Left lung (tissue), 10 donors: ENCODE results near the gene CDK7. TPM values are rescaled to one million over a fixed set of nuclear protein-coding genes. Genes with fewer than 3 reads are reported as not detected.

Experiments
- ATAC-seq: fragments of 200-7000 bp; cut with Tn5 transposase; one replicate; pipeline ENCODE4 v1.9.1; 2020; ENCODE audit warnings: moderate library complexity
- DNase-seq, 4 donors: peaks; one replicate each; pipeline ENCODE4 v3.0.0-alpha.2; 2013 to 2020
- H3K27ac ChIP-seq, 2 donors: fragments of 200-600 bp; sonication (generic) in 1 of 2; one replicate each; pipeline versions ENCODE4 v1.5.0 to v1.8.0; 2020 to 2021
- H3K27me3 ChIP-seq, 2 donors: fragments of 200-600 bp; sonication (generic) in 1 of 2; one replicate each; pipeline versions ENCODE4 v1.5.0 to v1.8.0; 2020 to 2021
- H3K36me3 ChIP-seq, 2 donors: fragments of 200-600 bp; sonication (generic) in 1 of 2; one replicate each; pipeline versions ENCODE4 v1.5.0 to v1.8.0; 2020 to 2021
- H3K4me1 ChIP-seq, 2 donors: fragments of 200-600 bp; one replicate each; pipeline ENCODE4 v1.8.0; 2021
- H3K4me3 ChIP-seq, 2 donors: fragments of 200-600 bp; sonication (generic) in 1 of 2; one replicate each; pipeline versions ENCODE4 v1.5.0 to v1.8.0; 2020 to 2021; ENCODE audit warnings: mild to moderate bottlenecking in 1 of 2
- H3K9me3 ChIP-seq, 2 donors: fragments of 200-600 bp; sonication (generic) in 1 of 2; one replicate each; pipeline versions ENCODE4 v1.5.0 to v1.8.0; 2020 to 2021
- intact Hi-C, 2 donors: fragments of 100-400 bp; cut with DNase I; formaldehyde crosslinking; loops; one replicate each; pipeline versions ENCODE4 v1.11.2 to v1.14.2; 2022
- polyA plus RNA-seq, 6 donors: library from polyadenylated mRNA; unstranded; fragments of 120-200 nt; gene quantifications; one replicate each; pipeline ENCODE4 v1.2.1, GENCODE V29; 2013; ENCODE audit not compliant: insufficient read length in 6 of 6
- total RNA-seq, 2 donors: library from RNA; stranded (reverse); fragmentation: NEBNext Ultra II Directional; extraction: Animal tissue kit (Norgen Biotek cat#: 25700); gene quantifications; one replicate each; pipeline ENCODE4 v1.2.1, GENCODE V29; 2021
- TF ChIP-seq, protein P1 (sequence below), 2 donors: fragments of 200-600 bp; sonication (generic) in 1 of 2; IDR thresholded peaks; one replicate each; pipeline versions ENCODE4 v1.5.0 to v1.8.0; 2021; ENCODE audit warnings: antibody characterized with exemption in 2 of 2
- donor health status: DM: no; HTN: yes; CAD: no.
- donor health status: DM: no; HTN: no; CAD: no.

CDK7 gene
- total and polyA plus RNA-seq, 8 donors: 15.9 to 38.0 (median 32.2) TPM

DNA sequence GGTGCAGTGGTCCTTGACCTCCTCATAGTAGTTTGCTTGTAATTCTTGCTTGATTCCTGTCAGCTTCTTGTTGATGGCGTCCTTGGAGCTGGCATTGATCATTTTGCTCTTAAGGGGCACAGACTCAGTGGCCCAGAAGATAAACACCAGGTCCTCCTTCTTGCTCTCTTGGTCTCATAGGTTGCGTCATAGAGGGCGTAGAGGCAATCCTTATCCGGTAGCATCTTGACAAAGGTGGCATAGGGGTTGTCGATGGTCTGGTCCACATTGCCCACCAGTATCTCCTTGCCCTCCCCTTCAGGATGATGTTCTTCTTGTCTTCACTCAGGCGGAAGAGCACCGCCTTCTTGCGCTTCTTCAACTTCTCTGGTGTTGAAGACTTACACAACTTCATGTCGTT, 78.7 kb downstream of the CDK7 start:
- TF ChIP-seq, protein P1, sequence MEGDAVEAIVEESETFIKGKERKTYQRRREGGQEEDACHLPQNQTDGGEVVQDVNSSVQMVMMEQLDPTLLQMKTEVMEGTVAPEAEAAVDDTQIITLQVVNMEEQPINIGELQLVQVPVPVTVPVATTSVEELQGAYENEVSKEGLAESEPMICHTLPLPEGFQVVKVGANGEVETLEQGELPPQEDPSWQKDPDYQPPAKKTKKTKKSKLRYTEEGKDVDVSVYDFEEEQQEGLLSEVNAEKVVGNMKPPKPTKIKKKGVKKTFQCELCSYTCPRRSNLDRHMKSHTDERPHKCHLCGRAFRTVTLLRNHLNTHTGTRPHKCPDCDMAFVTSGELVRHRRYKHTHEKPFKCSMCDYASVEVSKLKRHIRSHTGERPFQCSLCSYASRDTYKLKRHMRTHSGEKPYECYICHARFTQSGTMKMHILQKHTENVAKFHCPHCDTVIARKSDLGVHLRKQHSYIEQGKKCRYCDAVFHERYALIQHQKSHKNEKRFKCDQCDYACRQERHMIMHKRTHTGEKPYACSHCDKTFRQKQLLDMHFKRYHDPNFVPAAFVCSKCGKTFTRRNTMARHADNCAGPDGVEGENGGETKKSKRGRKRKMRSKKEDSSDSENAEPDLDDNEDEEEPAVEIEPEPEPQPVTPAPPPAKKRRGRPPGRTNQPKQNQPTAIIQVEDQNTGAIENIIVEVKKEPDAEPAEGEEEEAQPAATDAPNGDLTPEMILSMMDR (IDR thresholded peaks at IDR 0.05): no peak
- Histone ChIP-seq H3K4me3 (no peak overlapping the region), H3K36me3 (peaks cover 0 to 38% of the 10 kb centered on the region in 2 donors), H3K9me3 (no peaks in the 10 kb centered on the region), H3K4me1 (no peaks in the 10 kb centered on the region), H3K27me3 (no peaks in the 10 kb centered on the region), H3K27ac (no peak overlapping the region)
- DNase-seq (no peak), ATAC-seq (no peak)
- intact Hi-C loops: no loop called here

DNA sequence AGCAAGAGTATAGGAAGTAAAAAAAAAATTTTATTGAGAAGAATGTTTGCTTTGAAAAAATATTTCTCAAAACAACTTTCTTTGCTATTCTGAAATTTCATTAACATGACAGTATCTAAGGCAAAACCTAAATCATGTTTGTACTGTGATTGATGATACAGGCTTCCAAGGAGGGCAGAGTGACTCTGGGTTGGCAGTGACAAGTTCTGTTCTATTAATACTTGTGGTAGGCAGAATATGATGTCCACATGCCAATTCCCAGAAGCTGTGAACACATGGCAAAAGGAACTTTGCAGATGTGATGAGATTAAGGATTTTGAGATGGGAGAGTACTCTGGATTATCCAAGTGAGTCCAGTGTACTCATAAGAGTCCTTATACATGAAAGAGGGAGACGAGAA, 81.3 kb downstream of the CDK7 start:
- no peak for ATAC-seq
- Histone ChIP-seq H3K4me3 (no peak overlapping the region), H3K27ac (no peak overlapping the region), H3K36me3 (peaks cover 0 to 26% of the 10 kb centered on the region in 2 donors), H3K27me3 (no peaks in the 10 kb centered on the region), H3K4me1 (no peaks in the 10 kb centered on the region), H3K9me3 (no peaks in the 10 kb centered on the region)
- TF ChIP-seq, protein P1 (IDR thresholded peaks at IDR 0.05): no peak
- no peak for DNase-seq
- intact Hi-C loops: no loop called here

DNA sequence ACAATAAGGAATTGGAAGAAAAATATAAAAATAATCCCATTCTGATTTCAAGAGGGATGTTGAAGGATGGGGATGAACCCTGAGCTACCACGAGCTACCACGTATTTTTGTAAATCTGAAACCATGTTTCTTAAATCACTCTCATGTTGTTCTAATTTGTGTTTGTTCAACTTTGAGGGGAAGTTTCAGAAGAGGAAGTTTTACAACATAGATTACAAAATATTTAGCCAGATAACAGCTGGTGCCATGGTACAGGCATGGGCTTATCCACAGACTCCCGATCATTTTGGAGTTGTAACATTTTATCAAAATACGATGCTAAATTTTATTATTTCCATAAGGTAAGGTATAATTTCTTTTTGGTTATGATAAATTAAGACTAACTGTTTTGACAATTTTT, 82.7 kb downstream of the CDK7 start:
- Histone ChIP-seq H3K4me3 (peak overlapping the region in 1 of 2 donors; percentile 6), H3K9me3 (no peaks in the 10 kb centered on the region), H3K27ac (peak overlapping the region in 1 of 2 donors; percentile 88), H3K4me1 (no peaks in the 10 kb centered on the region), H3K27me3 (no peaks in the 10 kb centered on the region), H3K36me3 (peaks cover 0 to 23% of the 10 kb centered on the region in 2 donors)
- no peak for DNase-seq
- ATAC-seq: no peak
- intact Hi-C loops: no loop called here
- TF ChIP-seq, protein P1 (IDR thresholded peaks at IDR 0.05): no peak

DNA sequence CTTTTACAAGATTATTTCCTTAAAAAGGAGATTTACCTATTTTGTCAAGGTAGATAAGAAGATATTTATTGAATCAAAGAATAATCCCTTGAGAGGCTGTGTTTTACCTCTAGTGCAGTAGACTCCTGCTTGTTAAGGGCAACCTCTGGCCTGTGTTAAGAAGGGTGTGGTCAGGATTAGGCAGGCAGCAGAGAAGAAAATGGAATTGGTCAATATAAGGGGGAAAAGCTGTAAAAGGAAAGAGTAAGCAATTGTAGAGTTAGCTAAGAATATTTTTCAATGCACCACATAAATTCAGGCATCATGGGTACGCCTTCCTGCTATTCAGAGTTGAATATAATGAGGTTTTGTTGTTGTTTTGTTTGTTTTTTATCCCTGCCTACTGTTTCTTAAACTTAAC, 91.7 kb downstream of the CDK7 start:
- Histone ChIP-seq H3K9me3 (no peaks in the 10 kb centered on the region), H3K4me1 (peaks cover 0 to 4% of the 10 kb centered on the region in 2 donors), H3K4me3 (no peak overlapping the region), H3K36me3 (no peaks in the 10 kb centered on the region), H3K27ac (no peak overlapping the region), H3K27me3 (no peaks in the 10 kb centered on the region)
- intact Hi-C loops: no loop called here
- ATAC-seq: no peak
- no peak for DNase-seq
- TF ChIP-seq, protein P1 (IDR thresholded peaks at IDR 0.05): no peak

Other genes starting within 250 kb of the CDK7 start
- 10 to 100 TPM; 56.0 to 75.9 TPM for gene SLC30A5, start 140.9 kb upstream of the CDK7 start, total RNA-seq
- 10 to 100 TPM; 68.2 to 87.2 (median 77.5) TPM for gene SLC30A5, start 140.9 kb upstream of the CDK7 start, polyA plus RNA-seq
- 10 to 100 TPM in 1 of 2 donors, 1 to 10 TPM in 1; 8.9 to 30.0 TPM for gene CCNB1, start 67.7 kb upstream of the CDK7 start, total RNA-seq
- gene CCNB1, start 67.7 kb upstream of the CDK7 start, polyA plus RNA-seq: 100 to 1,000 TPM in 2 of 6 donors, 10 to 100 TPM in 4; 65.8 to 146 (median 81.2) TPM
- 1 to 10 TPM; 4.1 to 6.4 TPM for gene CENPH, start 45.3 kb upstream of the CDK7 start, total RNA-seq
- 10 to 100 TPM; 16.2 to 30.9 (median 23.1) TPM for gene CENPH, start 45.3 kb upstream of the CDK7 start, polyA plus RNA-seq
- 10 to 100 TPM; 11.7 to 13.7 TPM for gene CCDC125, start 97.9 kb downstream of the CDK7 start, total RNA-seq
- gene CCDC125, start 97.9 kb downstream of the CDK7 start, polyA plus RNA-seq: 10 to 100 TPM; 11.0 to 13.5 (median 12.0) TPM
- 10 to 100 TPM; 31.1 to 40.0 TPM for gene AK6, start 134.6 kb downstream of the CDK7 start, total RNA-seq
- 10 to 100 TPM; 49.6 to 61.8 (median 51.9) TPM for gene AK6, start 134.6 kb downstream of the CDK7 start, polyA plus RNA-seq
- gene TAF9, start 134.6 kb downstream of the CDK7 start, total RNA-seq: 10 to 100 TPM; 39.1 to 40.6 TPM
- gene TAF9, start 134.6 kb downstream of the CDK7 start, polyA plus RNA-seq: 10 to 100 TPM; 51.2 to 56.0 (median 53.6) TPM
- 10 to 100 TPM; 18.7 to 19.2 TPM for gene RAD17, start 134.9 kb downstream of the CDK7 start, total RNA-seq
- gene RAD17, start 134.9 kb downstream of the CDK7 start, polyA plus RNA-seq: 10 to 100 TPM; 36.3 to 41.6 (median 37.9) TPM
- gene MARVELD2, start 180.2 kb downstream of the CDK7 start, total RNA-seq: 10 to 100 TPM; 24.6 to 38.3 TPM
- gene MARVELD2, start 180.2 kb downstream of the CDK7 start, polyA plus RNA-seq: 10 to 100 TPM; 16.1 to 23.9 (median 21.7) TPM